ENCODE results near the gene JAK3. TPM values are rescaled to one million over a fixed set of nuclear protein-coding genes. Genes with fewer than 3 reads are reported as not detected.

JAK3 gene
- total and polyA plus RNA-seq, 2 of the 13 experiments (the other 11 are each of a cell fraction or from before 2014, with no cell fraction given): 3.4 to 18.6 TPM

GRCh38 chr19:17802137-17802858 is 45.5 kb downstream of the JAK3 start:
- ChIA-PET POLR2A (interaction anchor here (1.2 kb wide), 1 partner anchor 57 kb away, joined by 3 read pairs; no protein-coding TSS in a partner anchor), CTCF (ENCODE audit: low intra/inter-chr PET ratio, low total read pairs) (no interaction called here)
- no peak overlapping the region for H3K4me3 ChIP-seq (replicated peaks in 1 of 3; ENCODE audit: insufficient read depth in 1 of 3, low read depth in 2 of 3, low read length in 3 of 3)
- no peak for ATAC-seq
- in situ Hi-C loops (cut with HindIII; ENCODE audit: extremely low pct_ligation_motif_present, low pct_unique_long_range_greater_than_20kb) (no loop called here), intact Hi-C loops (cut with micrococcal nuclease; ENCODE audit: unreplicated experiment) (no loop called here)
- FAIRE-seq: no peak
- no peak overlapping the region for H3K4me2 ChIP-seq (ENCODE audit: low read depth, low read length)
- no peak overlapping the region for H3K27ac ChIP-seq (ENCODE audit: extremely low read length, insufficient read depth, low read length)
- no peak overlapping the region for H2AFZ ChIP-seq (ENCODE audit: low read length)
- no peak for DNase-seq (ENCODE audit: low spot score)
- H3K36me3 ChIP-seq (replicated peaks in 1 of 2; ENCODE audit: control insufficient read depth in 1 of 2, insufficient read depth in 2 of 2, low read length in 2 of 2): no peaks in the 10 kb centered on the region
- no peak overlapping the region for H3K9ac ChIP-seq (ENCODE audit: insufficient read depth, low read depth, low read length)
- H3K4me1 ChIP-seq (ENCODE audit: insufficient read depth, low read length): peaks cover 12% of the 10 kb centered on the region
- WGBS (ENCODE audit: low lambda C conversion rate): 92% methylated on average over 12 of the region's 12 CpGs
- H3K27me3 ChIP-seq (ENCODE audit: control insufficient read depth in 1 of 2, insufficient read depth in 2 of 2, low read length in 2 of 2): no peaks in the 10 kb centered on the region
- H3K79me2 ChIP-seq (ENCODE audit: insufficient read depth, low read length): no peaks in the 10 kb centered on the region
- H4K20me1 ChIP-seq (ENCODE audit: insufficient read depth, low read length): no peaks in the 10 kb centered on the region
- no peaks in the 10 kb centered on the region for H3K9me3 ChIP-seq (ENCODE audit: low read length)
- BruUV-seq (replicated peaks): no TSS peak
- no peak for TF ChIP-seq ZNF12 (CRISPR knock-in tag; IDR thresholded peaks at IDR 0.05)
- TF ChIP-seq ZNF670 (CRISPR knock-in tag; IDR thresholded peaks at IDR 0.05; ENCODE audit: borderline replicate concordance): no peak
- no peak for TF ChIP-seq SP5 (CRISPR knock-in tag; IDR thresholded peaks at IDR 0.05; ENCODE audit: borderline replicate concordance, low read depth)
- TF ChIP-seq ZNF333 (CRISPR knock-in tag; IDR thresholded peaks at IDR 0.05; ENCODE audit: borderline replicate concordance): no peak
- TF ChIP-seq ZNF343 (CRISPR knock-in tag; IDR thresholded peaks at IDR 0.05): no peak
- TF ChIP-seq SP1 (IDR thresholded peaks at IDR 0.05): no peak
- TF ChIP-seq SP1 (CRISPR knock-in tag; IDR thresholded peaks at IDR 0.05): no peak
- no peak for TF ChIP-seq BRCA1 (CRISPR knock-in tag; IDR thresholded peaks at IDR 0.05)
- no peak for TF ChIP-seq TCF12 (IDR thresholded peaks at IDR 0.05)
- TF ChIP-seq TCF12 (CRISPR knock-in tag; IDR thresholded peaks at IDR 0.05): no peak
- TF ChIP-seq NR3C1 (CRISPR knock-in tag; IDR thresholded peaks at IDR 0.05): no peak
- TF ChIP-seq ZNF687 (CRISPR knock-in tag; IDR thresholded peaks at IDR 0.05): no peak
- TF ChIP-seq ZNF879 (CRISPR knock-in tag; IDR thresholded peaks at IDR 0.05): no peak
- TF ChIP-seq ZNF207 (IDR thresholded peaks at IDR 0.05; ENCODE audit: borderline replicate concordance): no peak
- no peak for TF ChIP-seq ZNF672 (CRISPR knock-in tag; IDR thresholded peaks at IDR 0.05)
- TF ChIP-seq ZNF563 (CRISPR knock-in tag; IDR thresholded peaks at IDR 0.05): no peak
- no peak for TF ChIP-seq MAFG (CRISPR knock-in tag; IDR thresholded peaks at IDR 0.05)
- TF ChIP-seq ZNF484 (CRISPR knock-in tag; IDR thresholded peaks at IDR 0.05; ENCODE audit: borderline replicate concordance, low read depth): no peak
- TF ChIP-seq ZBTB26 (CRISPR knock-in tag; IDR thresholded peaks at IDR 0.05; ENCODE audit: borderline replicate concordance): no peak
